GM04503 (cell line): Measurements from ENCODE around the gene PHPT1.
"Not testable (repeated sequence)": the region's sequence is repeated elsewhere in the genome, so short reads cannot be mapped to it uniquely, and the experiment has no call there.

Experiments used
- DNase-seq: peaks from one replicate; pipeline ENCODE4 v3.0.0-alpha.2; 2012; ENCODE audit warnings: low read depth

The PHPT1 gene

DNA sequence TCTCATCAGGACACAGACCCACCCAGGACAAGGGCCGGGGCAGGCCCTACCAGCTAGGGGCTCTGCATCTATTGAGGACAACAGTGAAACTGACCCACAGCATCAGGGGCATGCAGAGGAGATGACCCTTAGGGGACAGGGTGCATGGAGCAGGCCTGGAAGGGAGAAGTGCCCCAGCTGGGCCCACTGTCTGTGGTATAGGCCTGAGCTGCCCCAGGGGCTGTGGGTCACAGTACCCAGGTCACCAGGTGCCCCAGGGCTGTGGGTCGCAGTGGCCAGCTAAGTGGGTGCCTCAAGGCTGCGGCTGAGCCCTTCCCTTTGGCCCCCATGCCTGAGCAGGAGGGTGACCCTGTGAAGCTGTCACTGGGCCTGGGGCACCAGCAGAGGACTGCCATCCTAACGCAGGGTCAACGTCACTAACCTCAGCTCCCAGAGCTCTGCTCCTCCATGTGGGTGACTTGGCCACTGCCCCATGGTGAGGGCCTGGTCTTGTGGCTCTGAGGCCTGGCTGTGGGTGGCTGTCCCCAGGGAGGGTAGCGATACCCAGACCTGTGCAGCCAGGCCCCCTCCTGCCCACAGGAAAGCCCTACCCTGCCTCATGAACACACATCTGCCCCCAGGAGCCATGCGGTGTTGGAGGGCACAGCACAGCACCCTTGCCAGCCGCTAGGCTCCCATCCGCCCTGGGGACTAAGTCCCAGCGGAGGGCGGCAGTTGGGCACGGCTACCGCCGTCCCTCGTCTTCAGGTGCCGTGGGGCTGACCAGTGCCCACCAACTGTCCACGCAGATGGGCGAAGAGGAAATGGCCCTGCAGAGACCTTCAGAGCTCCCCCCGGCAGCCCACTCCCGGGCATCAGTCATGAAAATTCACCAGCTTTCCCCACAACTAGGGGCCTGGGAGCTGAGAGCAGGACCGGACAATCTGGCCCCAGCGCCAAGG lies 12.0 kb downstream of the PHPT1 start:
- no peak for DNase-seq

DNA sequence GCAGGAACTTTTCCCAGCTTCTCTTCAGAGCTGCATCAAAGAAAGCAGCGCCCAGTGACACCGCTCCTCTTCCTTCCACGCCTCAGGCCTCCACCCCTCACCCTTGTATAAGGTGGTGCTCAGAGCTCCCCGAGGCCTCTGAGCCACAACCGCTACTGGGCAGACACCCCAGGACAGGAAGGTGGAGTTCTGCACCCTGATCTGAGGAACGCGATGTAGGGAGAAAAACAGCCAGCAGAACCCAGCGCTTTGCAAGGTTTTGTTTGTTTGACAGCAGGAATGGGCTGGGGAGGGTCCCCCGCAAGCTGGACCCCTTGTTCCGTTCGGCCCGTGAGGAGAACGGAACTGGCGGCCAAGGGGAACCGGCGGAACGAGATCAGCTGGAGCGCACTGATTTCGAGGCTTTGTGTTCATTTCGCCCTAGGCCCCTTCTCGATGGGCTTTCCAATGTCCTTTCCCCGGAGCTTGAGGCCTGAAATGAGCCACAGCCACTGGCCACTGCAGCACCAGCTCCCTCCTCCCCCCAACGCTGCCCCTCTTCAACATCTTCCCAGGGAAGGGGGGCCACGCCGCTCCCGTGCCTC lies 12.8 kb downstream of the PHPT1 start:
- DNase-seq = no peak

DNA sequence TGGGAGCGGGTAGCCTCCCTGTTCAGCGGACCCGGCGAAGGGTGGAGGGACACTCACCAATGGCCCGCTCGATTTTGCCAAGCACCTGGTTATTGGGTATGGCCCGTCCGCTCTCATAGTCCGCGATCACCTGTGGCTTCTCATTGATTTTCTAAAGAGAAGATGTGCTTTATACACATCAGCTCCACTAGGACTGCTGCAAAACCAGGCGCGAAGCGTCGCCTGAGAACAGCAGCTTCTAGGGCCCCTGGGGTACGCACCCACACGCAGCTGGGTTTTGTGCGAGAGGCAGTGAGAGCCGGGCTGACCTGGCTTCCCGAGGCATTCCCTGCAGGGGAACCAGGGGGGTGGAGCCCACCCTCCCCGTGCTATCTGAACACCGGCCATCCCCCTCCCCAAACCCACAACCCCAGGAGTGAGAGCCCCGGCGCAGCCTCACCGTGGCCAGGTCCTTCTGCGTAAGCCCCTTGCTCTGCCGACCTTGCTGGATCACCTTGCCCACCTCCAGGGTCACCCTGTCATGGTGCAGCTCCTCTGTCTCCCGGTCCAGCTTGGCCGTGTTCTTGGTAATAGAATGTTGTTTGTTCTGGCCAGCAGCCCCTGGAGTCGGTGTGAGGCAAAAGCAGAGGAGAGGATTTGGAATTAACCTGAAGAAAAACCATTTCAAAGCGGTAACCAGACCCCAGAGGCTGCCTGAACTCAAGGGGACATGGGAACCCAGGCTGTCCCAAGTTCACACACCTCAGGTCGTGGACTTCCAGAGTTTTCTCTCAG lies 13.8 kb downstream of the PHPT1 start:
- DNase-seq = no peak

DNA sequence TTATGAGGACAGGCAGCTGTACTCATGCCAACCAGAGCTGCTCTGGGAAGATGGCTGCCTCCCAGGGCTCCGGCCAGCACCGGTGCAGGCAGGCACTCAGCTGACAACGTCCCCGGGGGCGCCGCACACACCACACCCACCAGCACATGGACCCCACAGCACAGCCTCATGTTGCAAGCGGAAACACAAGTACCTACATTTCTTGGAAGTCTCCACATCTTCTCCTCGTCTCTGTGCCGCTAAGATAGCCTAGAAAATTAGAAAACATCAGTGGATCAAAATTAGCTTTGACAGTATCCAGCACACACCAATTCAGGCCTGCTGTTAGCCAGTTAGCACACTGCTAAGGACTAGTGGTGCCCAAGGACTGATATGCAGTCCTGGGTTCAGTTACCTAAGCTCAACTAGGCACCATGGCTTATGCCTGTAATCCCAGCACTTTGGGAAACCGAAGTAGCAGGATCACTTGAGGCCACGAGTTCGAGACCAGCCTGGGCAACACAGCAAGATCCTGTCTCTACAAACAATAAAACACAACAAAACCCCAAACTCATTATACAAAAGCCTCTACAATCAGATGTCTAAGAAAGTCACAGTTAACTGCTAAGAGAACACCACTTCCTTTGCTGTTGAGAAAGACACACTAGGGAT lies 14.5 kb downstream of the PHPT1 start:
- DNase-seq = no peak

DNA sequence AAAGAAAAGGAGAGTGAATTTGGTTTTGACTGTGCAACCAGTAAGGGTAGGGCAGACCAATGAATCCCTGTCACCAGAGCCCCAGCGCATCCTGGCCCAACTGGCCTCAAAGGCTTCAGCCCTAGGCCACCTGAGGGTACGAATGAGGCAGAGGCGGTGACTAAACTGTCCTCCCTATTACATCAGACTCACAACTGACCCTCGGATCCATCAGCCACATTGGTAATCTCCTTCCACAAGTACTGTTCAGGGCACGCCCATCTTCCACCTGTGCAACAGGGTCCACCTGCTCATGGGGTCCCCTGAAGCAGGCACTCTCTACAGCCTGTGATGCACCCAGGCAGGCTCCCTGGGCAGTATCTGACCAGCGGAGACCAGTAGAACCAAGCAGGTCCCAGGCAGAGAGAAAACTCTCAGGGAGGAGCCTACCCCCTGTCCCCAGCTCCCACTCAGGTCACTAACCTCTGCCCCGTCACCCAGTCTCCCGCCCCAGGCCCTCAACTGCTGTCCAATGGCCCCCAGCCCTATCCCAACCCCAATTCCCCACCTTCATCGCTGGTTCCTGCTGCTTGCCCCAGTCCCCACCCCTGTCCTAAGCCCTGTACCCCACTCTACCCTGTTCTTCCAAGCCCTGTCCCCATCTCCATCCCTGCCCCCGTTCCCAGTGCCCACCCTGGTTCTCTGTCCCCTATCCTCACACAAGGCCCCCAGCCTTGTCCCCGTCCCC lies 16.0 kb downstream of the PHPT1 start:
- DNase-seq = no peak

DNA sequence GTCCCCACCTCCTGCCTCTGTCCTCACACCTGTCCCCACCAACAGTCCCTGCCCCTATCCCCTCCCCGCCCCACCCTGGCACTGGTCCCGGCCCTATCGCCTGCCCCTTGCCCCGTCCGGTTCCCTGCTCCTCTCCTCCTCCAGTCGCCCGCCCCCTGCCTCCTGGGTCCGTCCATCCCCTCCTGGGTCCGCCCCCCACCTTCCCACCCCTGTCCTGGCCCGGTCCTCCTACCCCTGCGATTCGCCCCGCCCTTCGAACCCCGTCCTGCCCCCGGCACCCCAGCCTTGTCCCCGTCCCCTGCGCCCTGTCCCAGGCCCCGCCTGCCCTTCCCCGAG lies 16.5 kb downstream of the PHPT1 start:
- no peak for DNase-seq

DNA sequence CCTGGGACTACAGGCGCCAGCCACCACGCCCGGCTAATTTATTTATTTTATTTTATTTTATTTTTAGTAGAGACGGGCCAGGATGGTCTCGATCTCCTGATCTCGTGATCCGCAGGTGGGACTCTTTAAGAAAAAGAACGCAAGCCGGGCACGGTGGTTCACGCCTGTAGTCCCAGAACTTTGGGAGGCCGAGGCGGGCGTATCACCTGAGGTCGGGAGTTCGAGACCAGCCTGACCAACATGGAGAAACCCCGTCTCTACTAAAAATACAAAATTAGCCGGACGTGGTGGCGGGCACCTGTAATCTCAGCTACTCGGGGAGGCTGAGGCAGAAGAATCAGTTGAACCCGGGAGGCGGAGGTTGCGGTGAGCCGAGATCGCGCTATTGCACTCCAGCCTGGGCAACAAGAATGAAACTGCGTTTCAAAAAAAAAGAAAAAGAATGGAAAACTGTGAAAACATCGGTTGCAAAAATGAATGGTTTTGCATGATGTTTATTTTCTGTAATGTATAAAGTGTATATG lies 17.8 kb downstream of the PHPT1 start:
- DNase-seq = not testable (repeated sequence)

DNA sequence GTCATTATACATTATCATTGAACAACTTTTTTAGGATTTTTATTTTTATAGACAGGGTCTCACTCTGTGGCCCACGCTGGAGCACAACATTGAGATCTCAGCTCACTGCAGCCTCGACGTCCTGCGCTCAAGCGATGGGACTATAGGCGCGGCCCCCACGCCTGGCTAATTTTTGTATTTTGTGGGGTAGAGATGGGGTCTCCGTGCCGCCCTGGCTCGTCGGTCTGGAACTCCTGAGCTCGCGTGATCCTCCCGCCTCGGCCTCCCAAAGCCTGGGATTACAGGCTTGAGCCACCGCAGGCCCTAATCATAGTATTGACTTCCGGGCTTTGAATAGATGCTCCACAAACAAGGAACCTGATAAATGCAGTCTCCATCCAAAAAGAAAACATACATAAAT lies 18.3 kb downstream of the PHPT1 start:
- no peak for DNase-seq

DNA sequence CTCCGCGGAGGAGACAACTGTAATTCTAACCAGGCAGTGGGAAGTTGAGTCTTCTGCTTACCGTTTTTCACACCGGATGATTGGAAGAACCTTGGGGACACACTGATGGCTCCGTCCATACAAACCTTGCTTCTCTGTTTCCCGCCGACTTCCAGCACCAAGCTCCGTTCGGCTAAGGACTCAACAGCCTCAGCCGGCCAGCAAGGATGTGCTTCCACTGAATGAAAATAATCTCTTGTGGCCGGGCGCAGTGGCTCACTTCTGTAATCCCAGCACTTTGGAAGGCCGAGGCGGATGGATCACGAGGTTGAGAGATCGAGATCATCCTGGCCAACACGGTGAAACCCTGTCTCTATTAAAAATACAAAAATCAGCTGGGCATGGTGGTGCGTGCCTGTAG lies 18.7 kb downstream of the PHPT1 start:
- no peak for DNase-seq

DNA sequence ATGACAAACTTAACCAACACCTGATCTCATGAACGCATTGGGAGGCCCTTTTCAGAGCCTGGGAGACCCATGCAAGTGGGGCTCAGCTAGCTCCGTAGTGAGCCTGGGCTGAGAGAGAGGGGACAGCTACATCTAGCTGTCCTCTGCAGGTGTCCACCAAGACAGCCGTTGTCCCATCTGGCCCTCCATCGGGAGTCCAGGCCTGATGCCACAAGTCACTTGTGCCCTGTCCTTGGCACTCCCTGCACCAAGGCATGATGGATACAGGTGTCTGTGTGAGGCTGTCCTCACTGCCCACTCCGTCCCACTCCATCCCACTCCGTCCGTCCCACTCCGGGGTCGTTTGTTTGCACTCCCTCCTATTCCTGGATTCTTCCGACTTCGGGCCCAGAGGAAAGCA lies 19.4 kb downstream of the PHPT1 start:
- DNase-seq = no peak

DNA sequence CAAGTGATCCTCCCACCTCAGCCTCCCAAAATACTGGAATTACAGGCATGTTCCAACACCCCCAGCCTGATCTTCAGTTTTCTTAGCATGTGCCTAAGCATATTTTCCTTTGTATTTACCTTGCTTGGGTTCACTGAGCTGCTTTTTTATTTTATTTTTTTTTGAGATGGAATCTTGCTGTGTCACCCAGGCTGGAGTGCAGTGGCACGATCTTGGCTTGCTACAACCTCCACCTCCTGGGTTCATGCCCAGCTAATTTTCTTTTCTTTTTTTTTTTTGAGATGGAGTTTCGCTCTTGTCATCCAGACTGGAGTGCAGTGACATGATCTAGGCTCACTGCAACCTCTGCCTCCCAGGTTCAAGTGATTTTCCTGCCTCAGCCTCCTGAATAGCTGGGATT lies 20.4 kb downstream of the PHPT1 start:
- DNase-seq = not testable (repeated sequence)

DNA sequence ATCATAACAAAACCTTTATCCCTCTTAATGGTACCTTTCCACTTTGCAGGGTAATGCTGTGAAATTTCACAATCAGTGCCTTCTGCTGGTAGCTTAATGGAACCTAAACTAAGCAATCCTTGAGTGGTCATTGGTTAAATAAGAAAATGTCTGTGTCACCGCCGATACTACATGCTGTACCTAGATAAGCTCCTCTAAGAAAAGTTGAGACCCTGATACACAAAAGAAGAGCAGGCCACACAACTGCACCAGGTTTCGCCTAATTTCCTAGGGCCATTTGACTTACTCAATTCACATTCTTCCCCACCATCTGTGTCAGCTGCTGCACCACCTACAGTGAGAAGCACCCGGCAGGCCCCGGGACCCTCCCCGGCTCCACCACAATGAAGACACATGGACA lies 25.9 kb downstream of the PHPT1 start:
- DNase-seq = no peak

DNA sequence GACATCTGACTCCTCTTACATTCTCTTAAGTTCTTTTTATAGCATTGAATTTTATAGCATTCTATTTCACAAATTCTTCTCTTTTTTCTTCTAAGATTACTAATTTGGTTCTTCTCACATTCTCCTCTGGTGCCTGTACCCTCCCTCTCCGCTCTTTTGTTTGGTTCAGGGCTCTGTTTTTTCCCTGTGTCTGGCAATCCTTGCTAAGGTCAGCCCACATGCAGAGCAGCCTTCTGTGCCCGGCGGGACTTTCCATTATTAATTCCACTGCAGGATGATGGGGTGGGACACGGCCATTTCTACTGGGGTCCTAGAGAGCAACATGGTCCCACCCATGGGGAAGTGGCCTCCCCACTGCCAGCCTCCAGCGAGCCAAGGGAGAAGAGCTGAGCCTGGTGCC lies 27.3 kb downstream of the PHPT1 start:
- no peak for DNase-seq

DNA sequence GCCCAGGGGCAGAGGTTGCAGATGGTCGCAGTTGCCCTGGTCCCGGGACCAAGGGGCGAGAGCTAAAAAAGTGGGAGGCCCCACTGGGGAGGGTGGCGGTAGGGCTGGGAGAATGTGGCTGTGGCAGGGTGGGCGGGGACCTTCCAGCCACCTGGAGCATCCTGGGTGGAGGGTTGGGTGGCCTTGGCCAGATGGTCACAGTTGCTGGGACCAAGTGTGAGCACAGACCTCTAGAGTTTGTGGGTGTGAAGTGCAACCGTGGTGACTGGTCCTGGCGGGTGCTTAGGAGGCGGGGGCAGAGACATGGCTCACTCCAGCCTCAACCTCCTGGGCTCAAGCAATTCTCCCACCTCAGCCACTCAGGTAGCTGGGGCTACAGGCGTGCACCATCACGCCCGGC lies 31.4 kb downstream of the PHPT1 start:
- DNase-seq = no peak

DNA sequence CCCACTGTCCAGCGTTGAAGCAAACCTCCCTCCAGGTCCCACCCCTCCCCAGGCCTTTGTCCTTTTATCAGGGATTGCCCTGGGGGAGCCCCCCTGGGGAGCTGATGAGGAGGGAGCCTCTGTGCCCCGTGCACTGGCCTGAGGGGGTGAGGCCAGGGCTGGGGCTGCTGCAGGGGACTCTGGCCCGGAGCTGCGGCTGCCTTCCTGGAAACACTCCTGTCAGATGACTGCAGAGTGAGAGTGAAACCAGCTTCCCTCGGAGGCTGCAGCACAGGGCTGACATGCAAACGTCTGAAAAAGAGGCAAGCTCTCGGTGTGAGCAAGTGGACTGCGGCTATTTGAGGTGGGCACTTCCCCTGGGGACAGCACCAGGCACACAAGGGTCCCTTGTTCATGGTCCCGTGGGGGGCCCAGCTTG lies 32.5 kb downstream of the PHPT1 start:
- DNase-seq = no peak

DNA sequence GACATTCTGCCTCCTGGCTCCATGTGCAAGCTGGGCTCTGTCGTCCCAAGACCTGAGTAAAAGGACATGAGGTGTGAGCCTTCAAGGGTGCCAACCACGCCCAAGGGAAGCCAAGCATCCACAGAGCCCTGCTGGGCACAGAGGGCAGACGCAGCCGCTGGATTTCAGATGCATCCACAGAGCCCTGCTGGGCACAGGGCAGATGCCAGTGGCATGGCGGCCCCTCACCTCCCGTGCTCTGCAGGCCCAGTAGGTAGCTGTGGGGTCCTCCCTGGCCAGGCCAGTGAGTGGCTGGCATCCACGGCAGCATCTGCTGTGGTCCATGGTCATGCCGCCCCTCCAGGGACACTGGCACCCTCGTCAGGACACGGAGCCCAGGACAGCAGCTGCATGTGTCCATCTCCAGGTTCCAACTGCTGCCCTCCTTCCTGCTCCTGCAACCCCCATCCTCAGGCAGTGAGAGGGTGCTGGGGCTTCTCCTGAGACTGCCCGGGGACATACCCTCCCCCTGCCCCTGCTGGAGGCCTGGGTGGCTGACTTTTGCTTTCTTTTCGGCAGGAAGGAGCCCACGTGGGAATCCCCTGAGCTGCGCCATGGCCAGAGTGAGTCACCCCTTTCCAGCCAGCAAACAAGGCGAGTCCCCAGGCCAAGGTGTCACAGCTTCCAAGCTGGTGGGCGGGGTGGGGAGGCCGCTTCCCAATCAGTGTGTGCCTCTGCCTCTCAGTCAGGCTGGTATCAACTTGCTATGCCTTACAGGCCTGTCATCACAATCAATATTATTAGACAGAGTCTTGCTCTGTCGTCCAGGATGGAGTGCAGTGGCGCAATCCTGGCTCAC lies 33.1 kb downstream of the PHPT1 start:
- no peak for DNase-seq

DNA sequence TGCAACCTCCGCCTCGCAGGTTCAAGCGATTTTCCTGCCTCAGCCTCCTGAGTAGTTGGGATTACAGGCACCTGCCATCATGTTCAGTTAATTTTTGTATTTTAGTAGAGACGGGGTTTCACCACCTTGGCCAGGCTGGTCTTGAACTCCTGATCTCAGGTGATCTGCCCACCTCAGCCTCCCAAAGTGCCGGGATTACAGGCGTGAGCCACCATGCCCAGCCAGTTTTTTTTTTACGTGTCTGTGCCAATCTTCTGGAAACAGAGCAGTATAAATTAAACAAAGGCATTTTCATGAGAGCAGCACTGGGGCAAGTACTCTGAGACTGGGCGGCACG lies 33.7 kb downstream of the PHPT1 start:
- not testable (repeated sequence) for DNase-seq

DNA sequence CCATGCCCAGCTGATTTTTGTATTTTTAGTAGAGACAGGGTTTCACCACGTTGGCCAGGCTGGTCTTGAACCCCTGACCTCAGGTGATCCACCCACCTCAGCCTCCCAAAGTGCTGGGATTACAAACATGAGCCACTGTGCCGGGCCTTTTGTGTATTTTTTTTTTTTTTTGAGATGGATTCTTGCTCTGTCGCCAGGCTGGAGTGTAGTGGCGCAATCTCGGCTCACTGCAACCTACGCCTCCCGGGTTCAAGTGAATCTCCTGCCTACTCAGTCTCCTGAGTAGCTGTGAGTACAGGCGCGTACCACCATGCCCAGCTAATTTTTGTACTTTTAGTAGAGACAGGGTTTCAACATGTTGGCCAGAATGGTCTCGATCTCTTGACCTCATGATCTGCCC lies 34.5 kb downstream of the PHPT1 start:
- not testable (repeated sequence) for DNase-seq

DNA sequence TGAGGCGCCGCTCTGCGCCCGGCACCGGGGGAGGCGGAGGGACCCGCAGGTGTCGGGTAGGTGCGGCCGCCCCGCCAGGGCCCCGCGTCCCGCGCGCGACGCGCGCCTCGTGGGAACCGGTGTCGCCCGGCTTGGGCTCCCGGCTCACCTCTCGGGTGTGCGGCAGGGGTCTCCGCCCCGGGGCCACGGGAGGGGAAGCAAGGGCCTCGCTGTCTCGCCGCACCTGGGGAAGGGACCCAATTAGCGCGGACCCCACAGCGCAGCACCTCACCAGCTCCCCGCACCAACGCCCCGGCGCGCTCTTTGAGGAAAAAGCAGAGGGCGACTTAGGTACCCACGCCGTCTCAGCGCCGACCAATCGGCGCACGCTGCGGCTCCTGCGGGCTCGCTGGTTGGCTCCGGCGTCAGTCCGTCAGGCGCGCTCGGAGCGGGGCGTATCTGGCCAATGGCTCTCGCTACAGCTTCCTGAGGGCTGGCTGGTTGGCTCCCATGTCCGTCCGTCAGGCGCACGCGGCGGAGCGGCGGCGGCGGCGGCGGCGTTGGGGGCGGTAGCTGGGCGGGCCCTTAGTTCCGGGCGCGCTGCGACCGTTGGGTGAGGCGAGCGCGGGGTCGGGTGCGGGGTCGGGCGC lies 36.9 kb downstream of the PHPT1 start, which contains the start of gene TRAF2:
Gene TRAF2, plus strand, starts transcription at position 567 of the 629 bp plus-strand sequence. CDS start 12,225 bp downstream, outside the sequence.
- DNase-seq = peak; percentile 95
